ENCODE measurements around the gene STRA6.

Gene STRA6

GRCh38 chr15:74227968-74228722, 25.6 kb upstream of the STRA6 start:
- no peak for DNase-seq (ENCODE audit: low spot score)

GRCh38 chr15:74226761-74227540, 24.4 kb upstream of the STRA6 start:
- DNase-seq (ENCODE audit: low spot score): peak; percentile 39

GRCh38 chr15:74225928-74226327, 23.3 kb upstream of the STRA6 start:
- no peak for DNase-seq (ENCODE audit: low spot score)

- no peak for DNase-seq (ENCODE audit: low spot score)
Observed at GRCh38 chr15:74222240-74223119, 19.9 kb upstream of the STRA6 start.

GRCh38 chr15:74221399-74222239, 19.0 kb upstream of the STRA6 start:
- DNase-seq (ENCODE audit: low spot score): no peak

- DNase-seq (ENCODE audit: low spot score): no peak
Observed at GRCh38 chr15:74220475-74221248, 18.1 kb upstream of the STRA6 start.

GRCh38 chr15:74217907-74218885, 15.6 kb upstream of the STRA6 start:
- DNase-seq (ENCODE audit: low spot score): no peak

- no peak for DNase-seq (ENCODE audit: low spot score)
Observed at GRCh38 chr15:74216949-74217348, 14.4 kb upstream of the STRA6 start.

GRCh38 chr15:74215958-74216357, 13.4 kb upstream of the STRA6 start:
- no peak for DNase-seq (ENCODE audit: low spot score)

- DNase-seq (ENCODE audit: low spot score): no peak
Observed at GRCh38 chr15:74214324-74215021, 11.9 kb upstream of the STRA6 start.

- no peak for DNase-seq (ENCODE audit: low spot score)
Observed at GRCh38 chr15:74213858-74214284, 11.3 kb upstream of the STRA6 start.

- no peak for DNase-seq (ENCODE audit: low spot score)
Observed at GRCh38 chr15:74212494-74212893, 9.9 kb upstream of the STRA6 start.

- DNase-seq (ENCODE audit: low spot score): no peak
Observed at GRCh38 chr15:74211656-74212055, 9.1 kb upstream of the STRA6 start.

GRCh38 chr15:74210729-74211128, 8.1 kb upstream of the STRA6 start:
- DNase-seq (ENCODE audit: low spot score): no peak

GRCh38 chr15:74209997-74210671, 7.5 kb upstream of the STRA6 start:
- peak; percentile 77 for DNase-seq (ENCODE audit: low spot score)

- DNase-seq (ENCODE audit: low spot score): no peak
Observed at GRCh38 chr15:74209560-74209958, 7.0 kb upstream of the STRA6 start.

- peak; percentile 81 for DNase-seq (ENCODE audit: low spot score)
Observed at GRCh38 chr15:74208901-74209559, 6.4 kb upstream of the STRA6 start.

- DNase-seq (ENCODE audit: low spot score): no peak
Observed at GRCh38 chr15:74208496-74208895, 5.9 kb upstream of the STRA6 start.
